SK-N-SH treated with all-trans-retinoic acid at 6 μM for 48 hours (cell line): Measurements from ENCODE around the gene PRR23E.

Experiments
- ATAC-seq: fragments of 200-7000 bp; cut with Tn5 transposase; 3 replicates; pipeline ENCODE4 v1.9.1; 2020; ENCODE audit warnings: mild to moderate bottlenecking, moderate library complexity
- ARNTL ChIP-seq: fragments of 450-650 bp; formaldehyde crosslinking; IDR thresholded peaks from 2 replicates; pipeline ENCODE4 v1.5.0; 2020; ENCODE audit warnings: low read depth, mild to moderate bottlenecking, moderate library complexity, borderline replicate concordance
- BACH2 ChIP-seq: fragments of 250-450 bp; sonication (Bioruptor Pico); IDR thresholded peaks from 2 replicates; pipeline ENCODE4 v1.9.0; 2021; ENCODE audit warnings: mild to moderate bottlenecking, borderline replicate concordance
- CREB5 ChIP-seq: fragments of 250-450 bp; sonication (Bioruptor Pico); IDR thresholded peaks from 2 replicates; pipeline ENCODE4 v1.5.1; 2020; ENCODE audit warnings: low read depth, mild to moderate bottlenecking, moderate library complexity
- CSDC2 ChIP-seq: fragments of 250-450 bp; sonication (Bioruptor Pico); IDR thresholded peaks from 2 replicates; pipeline ENCODE4 v1.5.0; 2020; ENCODE audit warnings: mild to moderate bottlenecking, moderate library complexity
- CSRNP3 ChIP-seq: fragments of 250-450 bp; sonication (Bioruptor Pico); IDR thresholded peaks from 2 replicates; pipeline ENCODE4 v1.5.1; 2021; ENCODE audit warnings: mild to moderate bottlenecking, moderate library complexity
- ESRRG ChIP-seq: fragments of 250-450 bp; sonication (Bioruptor Pico); IDR thresholded peaks from 2 replicates; pipeline ENCODE4 v1.6.1; 2021; ENCODE audit warnings: mild to moderate bottlenecking
- GLIS3 ChIP-seq: fragments of 250-450 bp; sonication (Bioruptor Pico); IDR thresholded peaks from 2 replicates; pipeline ENCODE4 v1.5.0; 2020; ENCODE audit warnings: mild to moderate bottlenecking, moderate library complexity
- ISL1 ChIP-seq: fragments of 250-450 bp; sonication (Bioruptor Pico); IDR thresholded peaks from 2 replicates; pipeline ENCODE4 v2.1.2; 2022; ENCODE audit warnings: mild to moderate bottlenecking, moderate library complexity
- PATZ1 ChIP-seq: fragments of 250-450 bp; sonication (Bioruptor Pico); IDR thresholded peaks from 2 replicates; pipeline ENCODE4 v1.8.0; 2020; ENCODE audit warnings: mild to moderate bottlenecking, moderate library complexity, borderline replicate concordance
- POU6F1 ChIP-seq: fragments of 250-450 bp; sonication (Bioruptor Pico); IDR thresholded peaks from 2 replicates; pipeline ENCODE4 v1.8.0; 2021; ENCODE audit warnings: low read depth, mild to moderate bottlenecking, moderate library complexity, borderline replicate concordance
- PPARA ChIP-seq: fragments of 250-450 bp; sonication (Bioruptor Pico); IDR thresholded peaks from 2 replicates; pipeline ENCODE4 v1.5.0; 2020; ENCODE audit warnings: mild to moderate bottlenecking, borderline replicate concordance
- RARB ChIP-seq: fragments of 250-450 bp; sonication (Bioruptor Pico); IDR thresholded peaks from 2 replicates; pipeline ENCODE4 v1.8.0; 2021; ENCODE audit warnings: mild to moderate bottlenecking, moderate library complexity
- TCF4 ChIP-seq: fragments of 250-450 bp; sonication (Bioruptor Pico); IDR thresholded peaks from 2 replicates; pipeline ENCODE4 v1.8.0; 2021; ENCODE audit warnings: mild to moderate bottlenecking, moderate library complexity, borderline replicate concordance
- TOX ChIP-seq: fragments of 250-450 bp; sonication (Bioruptor Pico); IDR thresholded peaks from 2 replicates; pipeline ENCODE4 v1.8.0; 2021; ENCODE audit warnings: mild to moderate bottlenecking, moderate library complexity, borderline replicate concordance
- TSHZ2 ChIP-seq: fragments of 250-450 bp; sonication (Bioruptor Pico); IDR thresholded peaks from 2 replicates; pipeline ENCODE4 v1.5.0; 2020; ENCODE audit warnings: mild to moderate bottlenecking, moderate library complexity
- ZC3H10 ChIP-seq: fragments of 250-450 bp; sonication (Bioruptor Pico); IDR thresholded peaks from 2 replicates; pipeline ENCODE4 v1.5.1; 2021; ENCODE audit warnings: mild to moderate bottlenecking, moderate library complexity
- ZFP3 ChIP-seq: fragments of 250-450 bp; sonication (Bioruptor Pico); IDR thresholded peaks from 2 replicates; pipeline ENCODE4 v1.5.0; 2020; ENCODE audit warnings: mild to moderate bottlenecking, moderate library complexity
- ZFP30 ChIP-seq: fragments of 450-650 bp; formaldehyde crosslinking; IDR thresholded peaks from 2 replicates; pipeline ENCODE4 v1.5.0; 2022; ENCODE audit warnings: mild to moderate bottlenecking, moderate library complexity
- ZNF565 ChIP-seq: fragments of 450-650 bp; formaldehyde crosslinking; conservative IDR thresholded peaks from 2 replicates; pipeline ENCODE4 v1.5.0; 2020; ENCODE audit warnings: low read depth, mild to moderate bottlenecking, moderate library complexity
- ZNF70 ChIP-seq: fragments of 450-650 bp; formaldehyde crosslinking; IDR thresholded peaks from 2 replicates; pipeline ENCODE4 v1.5.0; 2020; ENCODE audit warnings: mild to moderate bottlenecking, moderate library complexity
- ZNF8 ChIP-seq: fragments of 450-650 bp; formaldehyde crosslinking; IDR thresholded peaks from 2 replicates; pipeline ENCODE4 v1.5.0; 2020; ENCODE audit warnings: mild to moderate bottlenecking, moderate library complexity

The PRR23E gene

GRCh38 chr3:127171320-127171719 is 21.6 kb upstream of the PRR23E start (continued):
- TF ChIP-seq PATZ1 (CRISPR knock-in tag) (no peak), ARNTL (CRISPR knock-in tag) (no peak), ZFP30 (no peak), PPARA (CRISPR knock-in tag) (no peak), ISL1 (CRISPR knock-in tag) (no peak), TCF4 (CRISPR knock-in tag) (no peak), BACH2 (CRISPR knock-in tag) (no peak)
- TF ChIP-seq, all 23 proteins: peak for 0

GRCh38 chr3:127171721-127172120 is 21.2 kb upstream of the PRR23E start:
- no peak for ATAC-seq
- no peak for TF ChIP-seq ZNF565 (CRISPR knock-in tag)
- no peak for TF ChIP-seq TOX (CRISPR knock-in tag)
- TF ChIP-seq PATZ1 (CRISPR knock-in tag): no peak
- TF ChIP-seq TSHZ2 (CRISPR knock-in tag): no peak
- no peak for TF ChIP-seq TCF4 (CRISPR knock-in tag)
- TF ChIP-seq ZNF8: no peak
- no peak for TF ChIP-seq PPARA (CRISPR knock-in tag)
- TF ChIP-seq CSDC2 (CRISPR knock-in tag): no peak
- TF ChIP-seq ZFP30: no peak
- no peak for TF ChIP-seq GLIS3 (CRISPR knock-in tag)
- no peak for TF ChIP-seq CSRNP3 (CRISPR knock-in tag)
- no peak for TF ChIP-seq ARNTL (CRISPR knock-in tag)
- TF ChIP-seq ZNF70 (CRISPR knock-in tag): no peak
- TF ChIP-seq RARB (CRISPR knock-in tag): no peak
- no peak for TF ChIP-seq ESRRG
- TF ChIP-seq ZC3H10 (CRISPR knock-in tag): no peak
- no peak for TF ChIP-seq CREB5 (CRISPR knock-in tag)
- TF ChIP-seq ZFP3 (CRISPR knock-in tag): no peak
- TF ChIP-seq POU6F1 (CRISPR knock-in tag): no peak
